MM.1S (cell line): ENCODE data around the gene FBXL20.

Experiments
- DNase-seq: peaks from one replicate; pipeline ENCODE4 v3.0.0-alpha.2; 2015
- H2AFZ ChIP-seq: fragments of 300-600 bp; sonication (generic); 2 replicates; pipeline ENCODE4 v1.6.0; 2016; ENCODE audit warnings: antibody characterized with exemption, low read length
- H3F3A ChIP-seq: fragments of 300-600 bp; sonication (generic); 2 replicates; pipeline ENCODE4 v1.6.1; 2016; ENCODE audit warnings: mild to moderate bottlenecking, antibody characterized with exemption, low read length, moderate library complexity, mixed read lengths; ENCODE audit not compliant: insufficient read depth
- H3K27ac ChIP-seq: fragments of 300-600 bp; sonication (generic); 2 replicates; pipeline ENCODE4 v1.5.1; 2016; ENCODE audit warnings: mild to moderate bottlenecking, low read length
- H3K27me3 ChIP-seq: fragments of 300-600 bp; sonication (generic); replicated peaks from 2 replicates; pipeline ENCODE4 v1.6.0; 2016; ENCODE audit warnings: low read length; ENCODE audit not compliant: insufficient read depth
- H3K36me3 ChIP-seq: fragments of 300-600 bp; sonication (generic); replicated peaks from 2 replicates; pipeline ENCODE4 v1.6.1; 2016; ENCODE audit warnings: mild to moderate bottlenecking, low read length, mixed read lengths; ENCODE audit not compliant: insufficient read depth
- H3K4me1 ChIP-seq: fragments of 300-600 bp; sonication (generic); 2 replicates; pipeline ENCODE4 v1.6.1; 2016; ENCODE audit warnings: low read length, mixed read lengths
- H3K4me2 ChIP-seq: fragments of 300-600 bp; sonication (generic); 2 replicates; pipeline ENCODE4 v1.6.0; 2016; ENCODE audit warnings: low read depth, low read length
- H3K4me3 ChIP-seq: fragments of 300-600 bp; sonication (generic); 2 replicates; pipeline ENCODE4 v1.5.1; 2016; ENCODE audit warnings: low read length, mixed read lengths
- H3K79me2 ChIP-seq: fragments of 300-600 bp; sonication (generic); 2 replicates; pipeline ENCODE4 v1.6.1; 2016; ENCODE audit warnings: mixed run types, low read length, mixed read lengths
- H3K9ac ChIP-seq: fragments of 300-600 bp; sonication (generic); 2 replicates; pipeline ENCODE4 v1.6.1; 2016; ENCODE audit warnings: low read length, mixed read lengths
- H3K9me2 ChIP-seq: fragments of 300-600 bp; sonication (generic); replicated peaks from 2 replicates; pipeline ENCODE4 v1.6.1; 2016; ENCODE audit warnings: mild to moderate bottlenecking, low read length, mixed read lengths; ENCODE audit not compliant: insufficient read depth
- H3K9me3 ChIP-seq: fragments of 300-600 bp; sonication (generic); replicated peaks from 2 replicates; pipeline ENCODE4 v1.6.1; 2016; ENCODE audit warnings: mild to moderate bottlenecking, low read length, mixed read lengths; ENCODE audit not compliant: insufficient read depth
- H4K20me1 ChIP-seq: fragments of 300-600 bp; sonication (generic); 2 replicates; pipeline ENCODE4 v1.6.1; 2016; ENCODE audit warnings: mild to moderate bottlenecking, low read length, moderate library complexity, mixed read lengths; ENCODE audit not compliant: insufficient read depth
- CTCF ChIP-seq: fragments of 300-600 bp; sonication (generic); IDR thresholded peaks from 2 replicates; pipeline ENCODE4 v1.5.1; 2016; ENCODE audit warnings: antibody characterized with exemption, low read length, mixed read lengths
- EZH2 ChIP-seq: fragments of 300-600 bp; sonication (generic); optimal IDR thresholded peaks from 2 replicates; pipeline ENCODE3; 2017; ENCODE audit warnings: low read depth, mild to moderate bottlenecking, antibody characterized with exemption, low read length, mixed read lengths
- EZH2phosphoT487 ChIP-seq: fragments of 300-600 bp; sonication (generic); IDR thresholded peaks from 2 replicates; pipeline ENCODE4 v1.6.1; 2018; ENCODE audit warnings: antibody characterized with exemption, low read length

FBXL20 gene

GRCh38 chr17:39239640-39240314 is 161.6 kb downstream of the FBXL20 start:
- TF ChIP-seq EZH2 (no peak), CTCF (peak; percentile 86)
- no peaks in the 10 kb centered on the region for H3K27me3 ChIP-seq
- H3K9ac ChIP-seq: no peak overlapping the region
- 0 out of 2 replicates have a peak, but pooled peaks cover 4% of the 10 kb centered on the region for H3K4me1 ChIP-seq
- H3F3A ChIP-seq: no peaks in the 10 kb centered on the region
- no peaks in the 10 kb centered on the region for H4K20me1 ChIP-seq
- H2AFZ ChIP-seq: peak overlapping the region; percentile 39
- DNase-seq: peak; percentile 84
- no peaks in the 10 kb centered on the region for H3K9me2 ChIP-seq
- no peaks in the 10 kb centered on the region for H3K9me3 ChIP-seq
- H3K4me3 ChIP-seq: no peak overlapping the region
- no peaks in the 10 kb centered on the region for H3K36me3 ChIP-seq
- H3K79me2 ChIP-seq: no peaks in the 10 kb centered on the region
- H3K27ac ChIP-seq: no peak overlapping the region
- peak overlapping the region; percentile 35; the same call in 1 of the 2 replicates for H3K4me2 ChIP-seq

DNA sequence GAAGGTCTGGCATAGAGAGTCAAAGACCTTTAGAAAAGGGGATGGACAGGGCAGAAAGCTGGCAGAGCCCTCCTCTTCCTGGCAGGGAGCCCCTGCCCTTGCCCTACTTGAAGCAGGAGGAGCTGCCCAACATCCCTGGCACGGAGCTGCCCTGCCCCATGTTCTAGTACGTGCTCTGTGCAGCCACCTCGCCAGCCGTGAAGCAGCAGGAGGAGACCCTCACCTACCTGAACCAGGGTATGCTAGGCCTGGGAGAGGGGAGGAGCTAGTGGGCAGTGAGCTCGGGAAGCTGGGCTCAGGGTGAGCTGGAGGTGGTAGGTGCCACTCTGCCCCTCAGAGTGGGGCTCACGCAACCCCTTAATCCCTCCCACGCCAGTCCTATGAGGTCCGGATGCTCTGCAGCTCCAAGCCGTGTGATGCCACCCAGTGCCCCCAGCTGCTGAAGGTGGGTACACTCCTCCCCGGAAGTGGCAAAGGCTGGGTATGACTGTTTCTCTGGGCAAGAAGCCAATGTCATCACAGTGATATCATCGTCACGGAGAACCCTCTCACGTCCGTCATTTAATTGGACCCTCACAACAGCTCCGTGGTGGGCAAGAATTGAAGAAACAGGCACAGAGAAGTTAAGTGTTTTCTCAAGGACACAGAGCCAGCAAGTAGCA is 163.0 kb downstream of the FBXL20 start:
- H3K4me1 ChIP-seq: 0 out of 2 replicates have a peak, but pooled peaks cover 4% of the 10 kb centered on the region
- no peak for TF ChIP-seq EZH2phosphoT487
- H3K4me3 ChIP-seq: no peak overlapping the region
- H3K36me3 ChIP-seq: no peaks in the 10 kb centered on the region
- H2AFZ ChIP-seq: no peak overlapping the region
- no peak for DNase-seq
- H3K9ac ChIP-seq: no peak overlapping the region
- no peak overlapping the region for H3K27ac ChIP-seq
- no peaks in the 10 kb centered on the region for H4K20me1 ChIP-seq
- no peaks in the 10 kb centered on the region for H3F3A ChIP-seq
- no peaks in the 10 kb centered on the region for H3K79me2 ChIP-seq
- no peaks in the 10 kb centered on the region for H3K9me3 ChIP-seq
- H3K9me2 ChIP-seq: no peaks in the 10 kb centered on the region
- no peak overlapping the region for H3K4me2 ChIP-seq
- no peaks in the 10 kb centered on the region for H3K27me3 ChIP-seq

DNA sequence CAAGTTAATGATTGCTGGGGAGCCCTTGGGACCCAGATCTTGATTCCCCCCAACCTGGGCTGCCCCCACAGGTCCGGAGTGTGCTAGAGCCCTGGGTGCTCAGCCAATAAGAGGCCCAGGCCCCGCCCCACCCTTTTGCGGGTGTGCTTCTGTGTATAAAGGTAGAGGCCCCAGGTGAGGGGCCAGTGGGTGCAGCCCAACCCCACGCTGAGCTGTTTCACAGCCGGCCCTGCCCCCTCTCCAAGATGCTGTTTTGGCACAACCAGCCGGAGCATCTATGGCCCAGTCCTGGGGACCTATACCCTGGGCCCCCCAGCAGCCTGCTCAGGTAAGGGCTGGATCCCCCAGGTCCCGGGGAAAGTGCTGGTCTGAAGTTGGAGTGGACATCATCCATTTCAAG is 163.8 kb downstream of the FBXL20 start:
- Histone ChIP-seq H4K20me1 (no peaks in the 10 kb centered on the region), H3K36me3 (no peaks in the 10 kb centered on the region), H3K27me3 (peaks cover 5% of the 10 kb centered on the region; the same call in 1 of the 2 replicates), H3K9me2 (no peaks in the 10 kb centered on the region), H2AFZ (no peak overlapping the region), H3K9ac (no peak overlapping the region), H3K79me2 (no peaks in the 10 kb centered on the region), H3K4me3 (no peak overlapping the region), H3K4me1 (0 out of 2 replicates have a peak, but pooled peaks cover 4% of the 10 kb centered on the region), H3K4me2 (no peak overlapping the region), H3F3A (no peaks in the 10 kb centered on the region), H3K27ac (no peak overlapping the region), H3K9me3 (no peaks in the 10 kb centered on the region)
- TF ChIP-seq CTCF: no peak
- no peak for TF ChIP-seq EZH2phosphoT487
- no peak for TF ChIP-seq EZH2
- DNase-seq: no peak

DNA sequence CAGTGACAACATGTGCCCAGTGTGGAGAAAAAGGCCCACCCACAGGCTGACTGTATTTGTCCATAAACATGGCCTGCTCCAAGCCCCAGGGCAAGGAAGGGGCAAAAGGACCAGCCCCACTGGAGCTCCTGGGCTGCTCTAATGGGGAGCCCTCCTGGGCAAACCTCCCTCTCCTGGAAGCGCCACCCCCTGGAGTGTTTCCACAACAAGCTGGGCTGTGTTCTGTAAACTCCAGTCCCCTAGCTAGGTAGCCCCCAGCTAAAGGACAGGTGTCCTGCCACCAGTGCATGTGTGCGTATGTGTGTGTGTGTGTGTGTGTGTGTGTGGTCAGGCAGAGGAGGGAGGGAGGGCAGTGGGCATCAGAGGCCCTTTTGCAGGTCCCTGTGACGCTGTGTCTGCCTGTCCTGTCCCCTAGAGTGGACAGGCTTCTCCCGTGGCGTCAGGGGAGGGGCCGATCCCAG is 164.4 kb downstream of the FBXL20 start:
- no peaks in the 10 kb centered on the region for H3F3A ChIP-seq
- H4K20me1 ChIP-seq: no peaks in the 10 kb centered on the region

More for the DNA sequence above, 164.4 kb downstream of the FBXL20 start:
- H2AFZ ChIP-seq: no peak overlapping the region
- peaks cover 5% of the 10 kb centered on the region; the same call in 1 of the 2 replicates for H3K27me3 ChIP-seq
- no peak for DNase-seq
- no peak for TF ChIP-seq EZH2
- no peak for TF ChIP-seq EZH2phosphoT487
- TF ChIP-seq CTCF: no peak
- no peak overlapping the region for H3K4me2 ChIP-seq
- H3K79me2 ChIP-seq: no peaks in the 10 kb centered on the region
- no peaks in the 10 kb centered on the region for H3K9me3 ChIP-seq
- H3K4me3 ChIP-seq: no peak overlapping the region
- H3K4me1 ChIP-seq: 0 out of 2 replicates have a peak, but pooled peaks cover 4% of the 10 kb centered on the region
- no peaks in the 10 kb centered on the region for H3K36me3 ChIP-seq
- H3K27ac ChIP-seq: no peak overlapping the region
- H3K9ac ChIP-seq: no peak overlapping the region
- H3K9me2 ChIP-seq: no peaks in the 10 kb centered on the region
